Skeletal muscle tissue (tissue), 4 donors: Measurements from ENCODE around the gene VASH2. TPM values are rescaled to one million over a fixed set of nuclear protein-coding genes. Genes with fewer than 3 reads are reported as not detected.
"Not testable (repeated sequence)": the region's sequence is repeated elsewhere in the genome, so short reads cannot be mapped to it uniquely, and the experiment has no call there.

Experiments
- H3K27ac ChIP-seq: one replicate; pipeline ENCODE4 v1.7.0; 2013; ENCODE audit warnings: mild to moderate bottlenecking, low read depth, low read length, inconsistent platforms
- H3K27me3 ChIP-seq, 3 donors: one replicate each; pipeline ENCODE4 v1.7.0; 2013; ENCODE audit warnings: low read length in 3 of 3; ENCODE audit not compliant: control insufficient read depth in 3 of 3, insufficient read depth in 3 of 3
- H3K36me3 ChIP-seq, 3 donors: one replicate each; pipeline ENCODE4 v1.7.0; 2013; ENCODE audit warnings: low read length in 3 of 3; ENCODE audit not compliant: control insufficient read depth in 3 of 3, insufficient read depth in 3 of 3
- H3K4me1 ChIP-seq, 3 donors: one replicate each; pipeline ENCODE4 v1.7.0; 2013; ENCODE audit warnings: low read length in 3 of 3, mild to moderate bottlenecking in 3 of 3; ENCODE audit not compliant: control insufficient read depth in 3 of 3, insufficient read depth in 3 of 3
- H3K4me3 ChIP-seq, 3 donors: one replicate each; pipeline ENCODE4 v1.7.0; 2013; ENCODE audit warnings: low read length in 3 of 3
- H3K9ac ChIP-seq, 3 donors: one replicate each; pipeline ENCODE4 v1.7.0; 2013; ENCODE audit warnings: low read length in 3 of 3, mild to moderate bottlenecking in 3 of 3, moderate library complexity in 2 of 3, low read depth in 1 of 3
- H3K9me3 ChIP-seq, 3 donors: one replicate each; pipeline ENCODE4 v1.7.0; 2013; ENCODE audit warnings: low read length in 3 of 3; ENCODE audit not compliant: control insufficient read depth in 3 of 3
- total RNA-seq: library from RNA; depleted of rRNA; stranded (reverse); fragments of >200 nt; gene quantifications from one replicate; pipeline ENCODE4 v1.2.3, GENCODE V29; 2014
- donor health status: Osteomylitis.

VASH2 gene
- total RNA-seq, 1 donor from 2014 or later: 11.5 TPM

GRCh38 chr1:213017447-213018273, 67.3 kb downstream of the VASH2 start:
- Histone ChIP-seq H3K4me1 (peaks cover 5 to 11% (median 9%) of the 10 kb centered on the region in 3 donors), H3K36me3 (peaks cover 0 to 2% (median 0%) of the 10 kb centered on the region in 3 donors), H3K9me3 (no peaks in the 10 kb centered on the region), H3K9ac (no peak overlapping the region), H3K4me3 (no peak overlapping the region), H3K27ac (no peak overlapping the region), H3K27me3 (no peaks in the 10 kb centered on the region)

DNA sequence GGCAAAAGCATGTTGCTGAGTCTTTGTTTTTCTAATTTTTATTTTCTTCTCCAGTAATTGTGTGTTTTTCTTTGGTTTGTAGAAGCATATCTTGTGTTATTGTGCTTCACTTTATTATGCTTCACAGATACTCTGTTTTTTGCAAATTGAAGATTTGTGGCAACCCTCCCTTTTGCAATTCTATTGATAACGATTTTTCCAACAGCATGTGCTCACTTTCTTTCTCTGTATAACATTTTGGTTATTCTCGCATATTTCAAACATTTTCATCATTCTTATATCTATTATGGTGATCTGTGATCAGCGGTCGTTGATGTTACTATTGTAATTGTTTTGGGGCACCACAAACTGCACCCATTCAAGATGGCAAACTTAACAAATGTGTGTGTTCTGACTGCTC, 69.1 kb downstream of the VASH2 start:
- H3K4me3 ChIP-seq: no peak overlapping the region
- H3K27ac ChIP-seq: no peak overlapping the region
- H3K27me3 ChIP-seq: no peaks in the 10 kb centered on the region
- no peak overlapping the region for H3K9ac ChIP-seq
- H3K36me3 ChIP-seq: no peaks in the 10 kb centered on the region
- H3K9me3 ChIP-seq: no peaks in the 10 kb centered on the region
- peaks cover 3 to 5% (median 4%) of the 10 kb centered on the region in 3 donors for H3K4me1 ChIP-seq

DNA sequence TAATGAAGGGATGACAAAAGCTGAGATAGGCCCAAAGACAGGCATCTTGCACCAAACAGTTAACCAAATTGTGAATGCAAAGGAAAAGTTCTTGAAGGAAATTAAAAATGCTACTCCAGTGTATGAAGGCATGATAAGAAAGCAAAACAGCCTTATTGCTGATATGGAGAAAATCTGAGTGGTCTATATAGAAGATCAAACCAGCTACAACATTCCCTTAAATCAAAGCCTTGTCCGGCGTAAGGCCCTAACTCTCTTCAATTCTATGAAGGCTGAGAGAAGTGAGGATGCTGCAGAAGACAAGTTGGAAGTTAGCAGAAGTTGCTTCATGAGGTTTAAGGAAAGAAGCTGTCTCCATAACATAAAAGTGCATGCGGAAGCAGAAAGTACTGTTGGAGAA, 69.7 kb downstream of the VASH2 start:
- Histone ChIP-seq H3K27me3 (no peaks in the 10 kb centered on the region), H3K9ac (no peak overlapping the region), H3K36me3 (no peaks in the 10 kb centered on the region), H3K27ac (no peak overlapping the region), H3K4me3 (no peak overlapping the region), H3K4me1 (peaks cover 0 to 3% (median 0%) of the 10 kb centered on the region in 3 donors), H3K9me3 (no peaks in the 10 kb centered on the region)

DNA sequence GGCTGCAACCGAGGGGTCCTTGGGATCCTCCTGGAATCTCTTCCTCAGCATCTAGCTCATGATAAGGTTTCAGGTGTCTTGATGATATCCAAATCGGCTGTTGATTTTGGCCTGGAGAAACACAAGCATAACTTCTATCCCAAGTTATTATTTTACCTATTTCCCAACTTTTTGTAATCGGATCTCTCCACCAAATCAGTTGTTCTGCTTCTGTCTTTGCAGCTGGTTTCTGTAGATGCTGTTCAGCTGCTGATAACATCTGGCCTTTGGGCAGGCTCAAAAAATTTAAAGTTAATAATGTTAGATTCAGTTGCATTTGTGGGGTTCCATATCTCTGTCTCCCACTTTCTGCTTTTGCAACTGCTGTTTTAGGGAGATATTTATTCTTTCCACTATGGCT, 76.7 kb downstream of the VASH2 start:
- not testable (repeated sequence) for H3K27ac ChIP-seq, H3K9ac ChIP-seq, H3K4me1 ChIP-seq, H3K27me3 ChIP-seq, H3K4me3 ChIP-seq, H3K36me3 ChIP-seq, H3K9me3 ChIP-seq

DNA sequence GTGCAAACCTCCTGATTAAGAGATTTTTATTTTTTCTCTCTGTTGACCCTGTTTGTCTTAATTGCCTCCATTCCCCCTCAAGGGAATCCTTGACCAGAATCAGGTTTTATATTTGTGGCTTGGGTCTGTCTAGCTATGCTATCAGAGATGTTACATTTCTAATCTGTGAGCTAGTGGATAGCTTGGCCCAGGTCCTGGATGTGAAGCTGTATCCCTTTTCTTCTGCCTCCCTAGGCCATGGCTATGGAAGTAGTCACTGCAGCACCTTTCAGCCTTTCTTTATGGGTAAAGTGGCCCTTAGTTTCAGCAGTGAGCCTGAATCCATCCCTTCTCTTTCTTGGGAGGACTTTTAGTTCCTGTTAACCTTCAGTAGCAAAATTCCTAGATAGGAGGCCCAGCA, 82.3 kb downstream of the VASH2 start:
- no peak overlapping the region for H3K27ac ChIP-seq
- H3K9ac ChIP-seq: no peak overlapping the region
- H3K4me1 ChIP-seq: no peaks in the 10 kb centered on the region
- no peaks in the 10 kb centered on the region for H3K36me3 ChIP-seq
- no peaks in the 10 kb centered on the region for H3K9me3 ChIP-seq
- H3K4me3 ChIP-seq: no peak overlapping the region
- H3K27me3 ChIP-seq: peaks cover 7% of the 10 kb centered on the region in 3 donors

DNA sequence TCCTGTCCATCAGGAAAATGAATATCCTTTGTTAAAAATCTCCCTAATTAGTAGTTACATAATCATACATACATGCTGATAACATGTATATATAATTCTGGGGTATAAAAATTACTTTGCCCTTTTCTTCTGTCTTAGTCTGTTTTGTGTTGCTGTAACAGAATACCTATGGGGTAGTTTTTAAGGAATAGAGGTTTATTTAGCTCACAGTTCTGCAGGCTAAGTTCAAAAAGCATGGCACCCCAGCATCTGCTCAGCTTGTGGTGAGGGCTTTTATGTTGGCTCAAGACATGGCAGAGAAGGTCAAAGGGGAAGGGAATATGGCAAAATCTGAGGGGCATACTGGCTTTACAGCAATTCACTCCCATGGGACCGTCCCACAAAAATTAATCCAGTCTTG, 84.4 kb downstream of the VASH2 start:
- Histone ChIP-seq H3K9ac (no peak overlapping the region), H3K27me3 (peaks cover 7 to 10% (median 9%) of the 10 kb centered on the region in 3 donors), H3K36me3 (no peaks in the 10 kb centered on the region), H3K4me1 (no peaks in the 10 kb centered on the region), H3K27ac (no peak overlapping the region), H3K9me3 (no peaks in the 10 kb centered on the region), H3K4me3 (no peak overlapping the region)

- no peaks in the 10 kb centered on the region for H3K9me3 ChIP-seq
- no peaks in the 10 kb centered on the region for H3K4me1 ChIP-seq
- H3K36me3 ChIP-seq: no peaks in the 10 kb centered on the region
- no peak overlapping the region for H3K4me3 ChIP-seq
- H3K27me3 ChIP-seq: peaks cover 7 to 12% (median 11%) of the 10 kb centered on the region in 3 donors
- H3K9ac ChIP-seq: no peak overlapping the region
- H3K27ac ChIP-seq: no peak overlapping the region
Measured at GRCh38 chr1:213035573-213035972, 85.2 kb downstream of the VASH2 start.

Other genes with a start within 250 kb of the VASH2 start
- 27.7 TPM for gene NSL1, start 158.8 kb upstream of the VASH2 start, total RNA-seq
- 9.9 TPM for gene TATDN3, start 158.6 kb upstream of the VASH2 start, total RNA-seq
- gene SPATA45, start 102.9 kb upstream of the VASH2 start, total RNA-seq: 1.6 TPM
- 10.4 TPM for gene FLVCR1, start 92.3 kb upstream of the VASH2 start, total RNA-seq
- gene ANGEL2, start 65.3 kb downstream of the VASH2 start, total RNA-seq: 45.4 TPM
- 38.1 TPM for gene RPS6KC1, start 100.7 kb downstream of the VASH2 start, total RNA-seq